Sigmoid colon (tissue), 4 donors: ENCODE data around the gene SLC16A12.

Source experiments
- CTCF ChIP-seq, 4 experiments: fragments of 450-650 bp in 3 of 4; fragments of 200-600 bp in 1 of 4; IDR thresholded peaks; one replicate each; pipeline ENCODE4 v1.5.1; 2016 to 2019; ENCODE audit warnings: antibody characterized with exemption in 4 of 4, mild to moderate bottlenecking in 3 of 4, moderate library complexity in 2 of 4
- EP300 ChIP-seq, 4 donors: sonication (generic); formaldehyde crosslinking; IDR thresholded peaks; one replicate each; pipeline ENCODE4 v1.6.1; 2017; ENCODE audit warnings: antibody characterized with exemption in 4 of 4
- POLR2A ChIP-seq, 2 donors: fragments of 450-650 bp; IDR thresholded peaks; one replicate each; pipeline ENCODE4 v1.6.1; 2016; ENCODE audit warnings: antibody characterized with exemption in 2 of 2, mild to moderate bottlenecking in 2 of 2, moderate library complexity in 2 of 2
- POLR2AphosphoS5 ChIP-seq, 4 donors: sonication (generic); formaldehyde crosslinking; IDR thresholded peaks; one replicate each; pipeline ENCODE4 v1.6.1; 2017; ENCODE audit warnings: antibody characterized with exemption in 4 of 4

GRCh38 chr10:89549510-89549909 is 14.1 kb upstream of the SLC16A12 start:
- TF ChIP-seq POLR2A (IDR thresholded peaks at IDR 0.05) (no peak), CTCF (IDR thresholded peaks at IDR 0.05) (no peak), EP300 (IDR thresholded peaks at IDR 0.05) (no peak), POLR2AphosphoS5 (IDR thresholded peaks at IDR 0.05) (no peak)
